Adrenal gland (tissue), 12 donors: ENCODE data around the gene TMA16. TPM values are rescaled to one million over a fixed set of nuclear protein-coding genes. Genes with fewer than 3 reads are reported as not detected.

Source experiments
- DNase-seq, 7 donors: peaks; one replicate each; pipeline ENCODE4 v3.0.0-alpha.2; 2019 to 2020
- H3K27ac ChIP-seq, 5 donors: fragments of 200-600 bp; sonication (generic) in 4 of 5; 1 replicate in 3 of 5; 2 replicates in 2 of 5; pipeline versions ENCODE4 v1.5.1 to v1.8.0; 2016 to 2020; ENCODE audit warnings: mild to moderate bottlenecking in 1 of 5
- H3K27me3 ChIP-seq: fragments of 200-600 bp; 2 replicates; pipeline ENCODE4 v1.8.0; 2021
- H3K36me3 ChIP-seq, 2 donors: fragments of 200-600 bp; replicated peaks in 1 of 2; 1 replicate in 1 of 2; 2 replicates in 1 of 2; pipeline versions ENCODE4 v1.5.1 to v1.8.0; 2018 to 2022
- H3K4me1 ChIP-seq, 2 donors: fragments of 200-600 bp; replicated peaks in 1 of 2; 1 replicate in 1 of 2; 2 replicates in 1 of 2; pipeline versions ENCODE4 v1.5.1 to v1.8.0; 2018 to 2021
- H3K4me3 ChIP-seq, 4 donors: fragments of 200-600 bp; sonication (generic) in 3 of 4; one replicate each; pipeline ENCODE4 v1.5.1; 2016 to 2018
- H3K9me3 ChIP-seq, 3 donors: fragments of 200-600 bp; sonication (generic) in 1 of 3; replicated peaks in 1 of 3; 1 replicate in 2 of 3; 2 replicates in 1 of 3; pipeline versions ENCODE4 v1.5.1 to v1.8.0; 2016 to 2021
- POLR2A ChIP-seq, 2 donors: fragments of 450-650 bp; IDR thresholded peaks; one replicate each; pipeline ENCODE4 v1.6.1; 2017; ENCODE audit warnings: antibody characterized with exemption in 2 of 2, mild to moderate bottlenecking in 2 of 2, moderate library complexity in 1 of 2
- WGBS, 4 donors: extraction: QIAGEN DNeasy Blood & Tissue Kit in 2 of 4; methylation state at CpG; one replicate each; pipeline versions ENCODE4 v1.1.5 to v1.1.7; 2013 to 2017; 5-methylcytosine and 5-hydroxymethylcytosine counted together
- intact Hi-C, 2 donors: fragments of 100-400 bp; cut with DNase I; formaldehyde crosslinking; loops; one replicate each; pipeline versions ENCODE4 v1.14.1 to v1.15.0; 2022 to 2023
- polyA plus RNA-seq, 3 donors: library from polyadenylated mRNA; stranded (reverse); fragments of 200-250 nt in 2 of 3; fragments of 350-450 nt in 1 of 3; fragmentation: Illumina TruSeq in 1 of 3; extraction: RNeasy Lipid Tissue Mini Kit (QIAGEN cat#74804) in 1 of 3; gene quantifications; one replicate each; pipeline ENCODE4 v1.2.3, GENCODE V29; 2013 to 2014
- total RNA-seq, 9 donors: library from RNA; depleted of rRNA in 4 of 9; stranded (reverse); fragments of >200 nt in 4 of 9; fragments of 120-200 nt in 1 of 9; fragmentation: NEBNext Ultra II Directional in 1 of 9; extraction: Animal tissue kit (Norgen Biotek cat#: 25700) in 1 of 9; gene quantifications; one replicate each; pipeline versions ENCODE4 v1.1.0 to v1.2.4, GENCODE V29; 2013 to 2023
- TF ChIP-seq, protein P1 (sequence below), 6 experiments: fragments of 450-650 bp in 4 of 6; fragments of 200-600 bp in 2 of 6; sonication (generic) in 1 of 6; IDR thresholded peaks; 1 replicate in 5 of 6; 2 replicates in 1 of 6; pipeline versions ENCODE4 v1.5.1 to v1.8.0; 2016 to 2021; ENCODE audit warnings: antibody characterized with exemption in 6 of 6, mild to moderate bottlenecking in 2 of 6, moderate library complexity in 1 of 6
- donor health status: healthy with polysubstance abuse.
- donor health status: Bipolar disorder and iron deficiency.
- donor health status: DM: yes; HTN: yes; CAD: no.
- donor health status: DM: no; HTN: no; CAD: no.
- donor health status: DM: no; HTN: no; CAD: no.
- donor health status: DM: yes; HTN: yes; CAD: no.

The TMA16 gene
- total and polyA plus RNA-seq, 12 donors: 7.7 to 63.1 (median 17.8) TPM

DNA sequence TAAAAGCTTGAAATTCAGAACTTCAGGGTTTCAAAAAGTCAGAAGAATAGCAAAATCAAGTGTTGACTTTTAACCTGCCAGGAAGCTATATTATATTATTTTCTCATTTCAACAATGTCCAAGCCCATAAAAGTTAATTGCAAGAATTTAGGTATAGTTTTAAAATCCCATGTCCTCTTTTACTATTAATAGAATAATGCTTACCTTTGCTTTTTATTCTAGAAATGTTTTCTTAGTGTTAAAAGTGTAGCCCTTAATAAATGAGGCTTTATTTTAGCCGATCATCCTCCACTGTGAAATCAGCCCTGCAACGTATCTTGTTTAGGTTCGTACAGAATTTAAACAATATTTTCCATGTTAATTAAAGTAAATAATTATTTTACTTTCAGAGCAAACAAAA, 31.5 kb downstream of the TMA16 start:
- DNase-seq: no peak
- Histone ChIP-seq H3K4me3 (no peak overlapping the region), H3K9me3 (no peaks in the 10 kb centered on the region), H3K27me3 (no peaks in the 10 kb centered on the region), H3K4me1 (no peaks in the 10 kb centered on the region), H3K27ac (no peak overlapping the region), H3K36me3 (peaks cover 0 to 13% of the 10 kb centered on the region in 2 donors)
- TF ChIP-seq, protein P1, sequence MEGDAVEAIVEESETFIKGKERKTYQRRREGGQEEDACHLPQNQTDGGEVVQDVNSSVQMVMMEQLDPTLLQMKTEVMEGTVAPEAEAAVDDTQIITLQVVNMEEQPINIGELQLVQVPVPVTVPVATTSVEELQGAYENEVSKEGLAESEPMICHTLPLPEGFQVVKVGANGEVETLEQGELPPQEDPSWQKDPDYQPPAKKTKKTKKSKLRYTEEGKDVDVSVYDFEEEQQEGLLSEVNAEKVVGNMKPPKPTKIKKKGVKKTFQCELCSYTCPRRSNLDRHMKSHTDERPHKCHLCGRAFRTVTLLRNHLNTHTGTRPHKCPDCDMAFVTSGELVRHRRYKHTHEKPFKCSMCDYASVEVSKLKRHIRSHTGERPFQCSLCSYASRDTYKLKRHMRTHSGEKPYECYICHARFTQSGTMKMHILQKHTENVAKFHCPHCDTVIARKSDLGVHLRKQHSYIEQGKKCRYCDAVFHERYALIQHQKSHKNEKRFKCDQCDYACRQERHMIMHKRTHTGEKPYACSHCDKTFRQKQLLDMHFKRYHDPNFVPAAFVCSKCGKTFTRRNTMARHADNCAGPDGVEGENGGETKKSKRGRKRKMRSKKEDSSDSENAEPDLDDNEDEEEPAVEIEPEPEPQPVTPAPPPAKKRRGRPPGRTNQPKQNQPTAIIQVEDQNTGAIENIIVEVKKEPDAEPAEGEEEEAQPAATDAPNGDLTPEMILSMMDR (IDR thresholded peaks at IDR 0.05): no peak
- TF ChIP-seq POLR2A (IDR thresholded peaks at IDR 0.05): no peak
- WGBS, 4 donors: 94 to 96% (median 95%) methylated on average over 3 of the region's 3 CpGs
- intact Hi-C loops: no loop called here

DNA sequence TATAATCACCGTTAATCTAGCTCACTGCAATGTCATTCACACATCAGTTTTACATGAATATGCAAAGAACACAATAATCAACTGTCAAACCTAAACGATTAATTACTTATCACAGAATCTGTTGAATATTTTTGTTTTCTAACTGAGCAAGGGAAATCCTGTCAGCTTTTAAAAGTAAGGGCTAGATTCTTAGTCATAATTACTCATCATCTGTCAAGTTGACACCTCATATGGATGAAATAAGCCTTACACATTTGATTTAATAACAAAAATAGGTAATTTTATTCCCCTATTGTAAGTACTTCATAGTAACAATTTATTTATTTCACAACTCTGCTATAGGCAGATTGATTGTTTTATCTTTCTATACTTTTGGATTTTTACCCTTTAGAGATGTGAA, 32.7 kb downstream of the TMA16 start:
- no peak for DNase-seq
- H3K27me3 ChIP-seq: no peaks in the 10 kb centered on the region
- intact Hi-C loops: no loop called here
- no peaks in the 10 kb centered on the region for H3K4me1 ChIP-seq
- 88 to 93% (median 90%) methylated on average over 2 of the region's 2 CpGs for WGBS, 4 donors
- H3K9me3 ChIP-seq: no peaks in the 10 kb centered on the region
- no peak overlapping the region for H3K4me3 ChIP-seq
- H3K36me3 ChIP-seq: peaks cover 0 to 13% of the 10 kb centered on the region in 2 donors
- TF ChIP-seq POLR2A (IDR thresholded peaks at IDR 0.05): no peak
- TF ChIP-seq, protein P1 (IDR thresholded peaks at IDR 0.05): no peak
- no peak overlapping the region for H3K27ac ChIP-seq

DNA sequence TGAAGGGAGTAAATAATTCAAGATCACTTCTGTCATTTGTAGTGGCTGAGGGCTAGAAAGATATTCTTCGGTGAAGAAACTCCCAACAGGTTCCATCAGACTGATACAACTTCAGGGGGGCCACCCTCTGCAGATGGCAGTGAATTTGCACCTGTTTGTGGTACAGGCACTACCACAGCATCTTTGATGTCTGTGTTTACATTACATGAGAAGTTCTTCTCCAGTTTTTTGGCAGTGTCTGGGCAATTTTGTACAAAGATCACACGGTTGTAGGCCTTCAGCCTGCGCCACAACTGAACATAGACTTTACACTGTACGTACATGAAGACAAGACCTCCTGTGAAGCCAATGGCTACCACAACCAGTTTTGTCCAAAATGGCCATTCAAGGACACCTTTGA, 34.2 kb downstream of the TMA16 start:
- Histone ChIP-seq H3K27ac (no peak overlapping the region), H3K9me3 (no peaks in the 10 kb centered on the region), H3K36me3 (peaks cover 0 to 13% of the 10 kb centered on the region in 2 donors), H3K4me3 (no peak overlapping the region), H3K4me1 (no peaks in the 10 kb centered on the region), H3K27me3 (no peaks in the 10 kb centered on the region)
- TF ChIP-seq, protein P1 (IDR thresholded peaks at IDR 0.05): no peak
- TF ChIP-seq POLR2A (IDR thresholded peaks at IDR 0.05): no peak
- DNase-seq: no peak
- intact Hi-C loops: no loop called here
- WGBS, 4 donors: 94 to 97% (median 96%) methylated on average over 4 of the region's 4 CpGs

DNA sequence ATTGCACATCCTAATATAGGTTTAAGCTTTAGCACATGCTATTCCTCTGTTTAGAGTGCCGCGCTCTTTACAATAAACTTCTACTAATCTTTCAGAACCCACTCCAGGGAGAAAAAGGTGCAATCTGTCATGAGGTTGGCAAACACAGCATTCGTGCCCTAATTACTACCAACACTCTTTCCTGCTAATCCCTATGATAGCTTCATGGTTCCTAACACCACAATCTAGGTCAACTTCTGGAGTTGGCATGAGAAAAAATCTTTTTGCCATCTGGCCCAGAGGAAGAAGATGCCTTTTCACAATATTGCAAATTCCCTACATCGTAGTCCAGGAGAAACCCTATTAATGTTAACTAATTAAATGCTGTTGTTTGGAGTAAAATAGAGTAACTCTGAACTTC, 39.6 kb downstream of the TMA16 start:
- TF ChIP-seq, protein P1 (IDR thresholded peaks at IDR 0.05): no peak
- TF ChIP-seq POLR2A (IDR thresholded peaks at IDR 0.05): no peak
- intact Hi-C loops: no loop called here
- Histone ChIP-seq H3K9me3 (no peaks in the 10 kb centered on the region), H3K27me3 (no peaks in the 10 kb centered on the region), H3K4me3 (no peak overlapping the region), H3K36me3 (peaks cover 0 to 1% of the 10 kb centered on the region in 2 donors), H3K4me1 (no peaks in the 10 kb centered on the region), H3K27ac (no peak overlapping the region)
- no peak for DNase-seq
- 88 to 94% (median 92%) methylated on average over 4 of the region's 4 CpGs for WGBS, 4 donors
